ENCODE data around the gene WRAP73.
A peak's percentile ranks its signal among the peaks of the same experiment; 100 is the strongest.
"Not testable (repeated sequence)": the region's sequence is repeated elsewhere in the genome, so short reads cannot be mapped to it uniquely, and the experiment has no call there.

WRAP73 gene

GRCh38 chr1:3590951-3591865 is 58.7 kb downstream of the WRAP73 start:
- Histone ChIP-seq H3K4me3 (ENCODE audit: low read depth in 1 of 5, low read length in 5 of 5) (no peak overlapping the region), H3K27ac (ENCODE audit: low read depth, low read length) (no peak overlapping the region), H3K9me3 (ENCODE audit: control insufficient read depth in 5 of 5, low read length in 5 of 5) (no peaks in the 10 kb centered on the region), H3K27me3 (ENCODE audit: control insufficient read depth in 5 of 5, insufficient read depth in 4 of 5, low read length in 5 of 5) (peaks cover 2 to 25% (median 8%) of the 10 kb centered on the region in 5 donors), H3K36me3 (ENCODE audit: control insufficient read depth in 5 of 5, insufficient read depth in 5 of 5, low read length in 5 of 5) (no peaks in the 10 kb centered on the region), H3K4me1 (ENCODE audit: control insufficient read depth in 5 of 5, insufficient read depth in 5 of 5, low read length in 5 of 5) (peaks cover 0 to 15% (median 0%) of the 10 kb centered on the region in 5 donors), H3K9ac (ENCODE audit: low read length in 5 of 5) (no peak overlapping the region)

GRCh38 chr1:3590139-3590763 is 59.7 kb downstream of the WRAP73 start:
- peak overlapping the region in 1 of 5 donors; percentile 46 for H3K9ac ChIP-seq (ENCODE audit: low read length in 5 of 5)
- no peak overlapping the region for H3K4me3 ChIP-seq (ENCODE audit: low read depth in 1 of 5, low read length in 5 of 5)
- no peaks in the 10 kb centered on the region for H3K36me3 ChIP-seq (ENCODE audit: control insufficient read depth in 5 of 5, insufficient read depth in 5 of 5, low read length in 5 of 5)
- H3K27ac ChIP-seq (ENCODE audit: low read depth, low read length), result no peak overlapping the region
- no peaks in the 10 kb centered on the region for H3K9me3 ChIP-seq (ENCODE audit: control insufficient read depth in 5 of 5, low read length in 5 of 5)
- H3K27me3 ChIP-seq (ENCODE audit: control insufficient read depth in 5 of 5, insufficient read depth in 4 of 5, low read length in 5 of 5), result peaks cover 2 to 23% (median 8%) of the 10 kb centered on the region in 5 donors
- H3K4me1 ChIP-seq (ENCODE audit: control insufficient read depth in 5 of 5, insufficient read depth in 5 of 5, low read length in 5 of 5), result peaks cover 0 to 15% (median 0%) of the 10 kb centered on the region in 5 donors

GRCh38 chr1:3588395-3588794 is 61.5 kb downstream of the WRAP73 start:
- H3K36me3 ChIP-seq (ENCODE audit: control insufficient read depth in 5 of 5, insufficient read depth in 5 of 5, low read length in 5 of 5), result no peaks in the 10 kb centered on the region
- no peak overlapping the region for H3K4me3 ChIP-seq (ENCODE audit: low read depth in 1 of 5, low read length in 5 of 5)
- H3K4me1 ChIP-seq (ENCODE audit: control insufficient read depth in 5 of 5, insufficient read depth in 5 of 5, low read length in 5 of 5), result peaks cover 0 to 9% (median 0%) of the 10 kb centered on the region in 5 donors
- H3K9me3 ChIP-seq (ENCODE audit: control insufficient read depth in 5 of 5, low read length in 5 of 5), result no peaks in the 10 kb centered on the region
- H3K9ac ChIP-seq (ENCODE audit: low read length in 5 of 5), result no peak overlapping the region
- peaks cover 6 to 29% (median 9%) of the 10 kb centered on the region in 5 donors for H3K27me3 ChIP-seq (ENCODE audit: control insufficient read depth in 5 of 5, insufficient read depth in 4 of 5, low read length in 5 of 5)
- no peak overlapping the region for H3K27ac ChIP-seq (ENCODE audit: low read depth, low read length)

GRCh38 chr1:3586986-3587759 is 62.7 kb downstream of the WRAP73 start:
- Histone ChIP-seq H3K4me1 (ENCODE audit: control insufficient read depth in 5 of 5, insufficient read depth in 5 of 5, low read length in 5 of 5) (peaks cover 0 to 9% (median 0%) of the 10 kb centered on the region in 5 donors), H3K27me3 (ENCODE audit: control insufficient read depth in 5 of 5, insufficient read depth in 4 of 5, low read length in 5 of 5) (peaks cover 6 to 25% (median 11%) of the 10 kb centered on the region in 5 donors), H3K27ac (ENCODE audit: low read depth, low read length) (no peak overlapping the region), H3K9ac (ENCODE audit: low read length in 5 of 5) (no peak overlapping the region), H3K9me3 (ENCODE audit: control insufficient read depth in 5 of 5, low read length in 5 of 5) (no peaks in the 10 kb centered on the region), H3K4me3 (ENCODE audit: low read depth in 1 of 5, low read length in 5 of 5) (no peak overlapping the region), H3K36me3 (ENCODE audit: control insufficient read depth in 5 of 5, insufficient read depth in 5 of 5, low read length in 5 of 5) (no peaks in the 10 kb centered on the region)

GRCh38 chr1:3585940-3586568 is 63.8 kb downstream of the WRAP73 start:
- Histone ChIP-seq H3K9me3 (ENCODE audit: control insufficient read depth in 5 of 5, low read length in 5 of 5) (no peaks in the 10 kb centered on the region), H3K9ac (ENCODE audit: low read length in 5 of 5) (no peak overlapping the region), H3K36me3 (ENCODE audit: control insufficient read depth in 5 of 5, insufficient read depth in 5 of 5, low read length in 5 of 5) (no peaks in the 10 kb centered on the region), H3K4me1 (ENCODE audit: control insufficient read depth in 5 of 5, insufficient read depth in 5 of 5, low read length in 5 of 5) (peaks cover 0 to 9% (median 0%) of the 10 kb centered on the region in 5 donors), H3K27ac (ENCODE audit: low read depth, low read length) (no peak overlapping the region), H3K4me3 (ENCODE audit: low read depth in 1 of 5, low read length in 5 of 5) (no peak overlapping the region), H3K27me3 (ENCODE audit: control insufficient read depth in 5 of 5, insufficient read depth in 4 of 5, low read length in 5 of 5) (peaks cover 6 to 33% (median 21%) of the 10 kb centered on the region in 5 donors)

- not testable (repeated sequence) for H3K27ac ChIP-seq (ENCODE audit: low read depth, low read length)
Measured at GRCh38 chr1:3585353-3585868, 64.5 kb downstream of the WRAP73 start.

GRCh38 chr1:3584915-3585314 is 65.0 kb downstream of the WRAP73 start:
- H3K4me1 ChIP-seq (ENCODE audit: control insufficient read depth in 5 of 5, insufficient read depth in 5 of 5, low read length in 5 of 5), result peaks cover 0 to 1% (median 0%) of the 10 kb centered on the region in 5 donors
- H3K27me3 ChIP-seq (ENCODE audit: control insufficient read depth in 5 of 5, insufficient read depth in 4 of 5, low read length in 5 of 5), result peaks cover 4 to 31% (median 21%) of the 10 kb centered on the region in 5 donors
- H3K27ac ChIP-seq (ENCODE audit: low read depth, low read length), result no peak overlapping the region
- no peaks in the 10 kb centered on the region for H3K36me3 ChIP-seq (ENCODE audit: control insufficient read depth in 5 of 5, insufficient read depth in 5 of 5, low read length in 5 of 5)
- no peak overlapping the region for H3K4me3 ChIP-seq (ENCODE audit: low read depth in 1 of 5, low read length in 5 of 5)
- no peaks in the 10 kb centered on the region for H3K9me3 ChIP-seq (ENCODE audit: control insufficient read depth in 5 of 5, low read length in 5 of 5)
- no peak overlapping the region for H3K9ac ChIP-seq (ENCODE audit: low read length in 5 of 5)

More at GRCh38 chr1:3585353-3585868, 64.5 kb downstream of the WRAP73 start:
- H3K36me3 ChIP-seq (ENCODE audit: control insufficient read depth in 5 of 5, insufficient read depth in 5 of 5, low read length in 5 of 5); H3K4me3 ChIP-seq (ENCODE audit: low read depth in 1 of 5, low read length in 5 of 5); H3K4me1 ChIP-seq (ENCODE audit: control insufficient read depth in 5 of 5, insufficient read depth in 5 of 5, low read length in 5 of 5); H3K9ac ChIP-seq (ENCODE audit: low read length in 5 of 5); H3K9me3 ChIP-seq (ENCODE audit: control insufficient read depth in 5 of 5, low read length in 5 of 5): not testable (repeated sequence)
- H3K27me3 ChIP-seq (ENCODE audit: control insufficient read depth in 5 of 5, insufficient read depth in 4 of 5, low read length in 5 of 5), result peaks cover 4 to 34% (median 21%) of the 10 kb centered on the region in 5 donors

GRCh38 chr1:3583751-3584150 is 66.2 kb downstream of the WRAP73 start:
- not testable (repeated sequence) for H3K4me3 ChIP-seq (ENCODE audit: low read depth in 1 of 5, low read length in 5 of 5); H3K4me1 ChIP-seq (ENCODE audit: control insufficient read depth in 5 of 5, insufficient read depth in 5 of 5, low read length in 5 of 5); H3K9ac ChIP-seq (ENCODE audit: low read length in 5 of 5); H3K9me3 ChIP-seq (ENCODE audit: control insufficient read depth in 5 of 5, low read length in 5 of 5); H3K36me3 ChIP-seq (ENCODE audit: control insufficient read depth in 5 of 5, insufficient read depth in 5 of 5, low read length in 5 of 5); H3K27ac ChIP-seq (ENCODE audit: low read depth, low read length)
- peaks cover 6 to 34% (median 21%) of the 10 kb centered on the region in 5 donors for H3K27me3 ChIP-seq (ENCODE audit: control insufficient read depth in 5 of 5, insufficient read depth in 4 of 5, low read length in 5 of 5)

GRCh38 chr1:3581296-3582036 is 68.4 kb downstream of the WRAP73 start:
- no peak overlapping the region for H3K9ac ChIP-seq (ENCODE audit: low read length in 5 of 5)
- H3K4me1 ChIP-seq (ENCODE audit: control insufficient read depth in 5 of 5, insufficient read depth in 5 of 5, low read length in 5 of 5), result no peaks in the 10 kb centered on the region
- peaks cover 6 to 43% (median 21%) of the 10 kb centered on the region in 5 donors for H3K27me3 ChIP-seq (ENCODE audit: control insufficient read depth in 5 of 5, insufficient read depth in 4 of 5, low read length in 5 of 5)
- H3K27ac ChIP-seq (ENCODE audit: low read depth, low read length), result no peak overlapping the region
- H3K9me3 ChIP-seq (ENCODE audit: control insufficient read depth in 5 of 5, low read length in 5 of 5), result no peaks in the 10 kb centered on the region
- no peaks in the 10 kb centered on the region for H3K36me3 ChIP-seq (ENCODE audit: control insufficient read depth in 5 of 5, insufficient read depth in 5 of 5, low read length in 5 of 5)
- no peak overlapping the region for H3K4me3 ChIP-seq (ENCODE audit: low read depth in 1 of 5, low read length in 5 of 5)

All from subcutaneous abdominal adipose tissue (tissue), 5 donors.